GM21423 (cell line): ENCODE results near the gene HAVCR1.
"Not testable (repeated sequence)": the region's sequence is repeated elsewhere in the genome, so short reads cannot be mapped to it uniquely, and the experiment has no call there.

Experiments used
- ATAC-seq: cut with Tn5 transposase; IDR thresholded peaks from one replicate; pipeline ENCODE4 v1.9.1; 2021; ENCODE audit warnings: mild to moderate bottlenecking, moderate library complexity; ENCODE audit not compliant: unreplicated experiment

The HAVCR1 gene

GRCh38 chr5:157014143-157014542 is 44.8 kb downstream of the HAVCR1 start:
- not testable (repeated sequence) for ATAC-seq

DNA sequence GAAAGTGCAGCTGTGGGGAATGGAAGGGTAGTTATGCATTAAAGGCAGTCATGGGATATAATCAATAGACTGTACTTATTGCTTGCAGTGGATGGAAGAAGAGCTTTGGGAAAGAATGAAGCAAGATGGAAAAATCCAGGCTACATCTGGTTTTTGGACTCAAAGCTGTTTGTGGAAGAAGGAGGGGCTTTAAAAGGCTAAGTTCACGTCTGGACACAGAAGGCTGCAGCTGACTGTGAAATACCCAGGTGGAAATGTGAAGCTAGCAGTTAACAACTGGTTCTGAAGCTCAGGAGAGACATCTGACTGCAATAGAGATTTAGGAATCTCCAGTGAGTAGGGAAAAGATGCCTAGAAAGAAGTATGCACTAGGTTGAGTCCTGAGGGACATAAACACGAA is 52.7 kb downstream of the HAVCR1 start:
- no peak for ATAC-seq

DNA sequence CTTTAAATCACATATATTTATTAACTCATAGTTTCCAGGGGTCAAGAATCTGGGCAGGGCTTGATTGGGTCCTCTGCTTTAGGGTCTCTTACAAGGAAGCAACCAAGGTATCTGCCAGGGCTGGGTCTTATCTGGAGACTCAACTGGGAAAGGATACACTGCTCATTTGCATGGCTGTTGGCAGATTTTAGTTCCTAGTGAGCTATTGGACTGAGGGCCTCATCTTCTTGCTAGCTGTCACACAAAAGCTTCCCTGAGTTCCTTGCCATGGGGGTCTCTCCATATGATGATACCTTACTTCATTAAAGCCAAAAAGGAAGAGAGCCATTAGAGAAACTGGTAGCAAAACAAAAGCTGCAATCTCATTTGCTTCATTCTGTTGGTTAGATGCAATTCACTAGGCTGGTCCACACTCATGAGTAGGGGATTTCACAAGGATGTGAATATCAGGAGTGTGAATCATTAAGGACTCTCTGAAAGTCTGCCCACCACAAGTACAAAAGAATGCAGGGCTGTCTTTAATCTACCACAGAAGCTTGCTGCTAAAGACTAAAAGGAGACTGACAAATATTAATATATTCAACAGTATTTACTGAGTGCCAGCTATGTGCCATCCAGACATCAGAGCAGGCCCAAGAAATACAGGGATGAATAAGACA is 53.9 kb downstream of the HAVCR1 start:
- peak; percentile 58 for ATAC-seq

DNA sequence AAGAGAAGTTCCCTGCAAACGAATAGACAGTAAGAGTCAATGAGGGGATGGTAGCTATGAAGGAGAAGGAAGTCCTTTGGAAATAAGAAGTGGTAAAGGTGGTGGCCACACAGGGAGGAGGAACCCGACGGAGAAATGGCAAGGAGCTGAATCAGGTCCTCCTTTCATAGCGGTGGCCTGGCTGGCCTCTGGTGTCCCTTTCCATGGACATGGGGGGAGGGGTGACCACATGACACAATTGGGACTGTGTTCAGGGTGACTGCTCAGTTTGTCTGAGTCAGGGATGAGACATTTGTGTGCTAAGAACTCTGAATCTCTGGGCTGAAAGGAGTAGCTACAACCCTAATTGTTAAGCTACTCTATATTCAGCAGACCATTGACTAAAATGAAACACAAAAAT is 67.2 kb downstream of the HAVCR1 start:
- ATAC-seq, result no peak

GRCh38 chr5:156984064-156984463 is 74.9 kb downstream of the HAVCR1 start:
- no peak for ATAC-seq

GRCh38 chr5:156981481-156981880 is 77.4 kb downstream of the HAVCR1 start:
- no peak for ATAC-seq
